Duodenal mucosa (tissue), 2 donors: ENCODE data around the gene TNFRSF19.

Source experiments
- H3K27ac ChIP-seq: one replicate; pipeline ENCODE4 v1.7.0; 2013; ENCODE audit warnings: low read depth, low read length
- H3K27me3 ChIP-seq, 2 donors: one replicate each; pipeline ENCODE4 v1.7.0; 2013; ENCODE audit warnings: low read length in 2 of 2, control low read depth in 1 of 2; ENCODE audit not compliant: insufficient read depth in 2 of 2, control insufficient read depth in 1 of 2
- H3K36me3 ChIP-seq, 2 donors: one replicate each; pipeline ENCODE4 v1.7.0; 2013; ENCODE audit warnings: low read length in 2 of 2, control low read depth in 1 of 2; ENCODE audit not compliant: insufficient read depth in 2 of 2, control insufficient read depth in 1 of 2
- H3K4me1 ChIP-seq, 2 donors: one replicate each; pipeline ENCODE4 v1.7.0; 2013; ENCODE audit warnings: low read length in 2 of 2, control low read depth in 1 of 2; ENCODE audit not compliant: insufficient read depth in 2 of 2, control insufficient read depth in 1 of 2
- H3K4me3 ChIP-seq, 2 donors: one replicate each; pipeline ENCODE4 v1.7.0; 2013; ENCODE audit warnings: low read length in 2 of 2, low read depth in 1 of 2
- H3K9ac ChIP-seq, 2 donors: one replicate each; pipeline ENCODE4 v1.7.0; 2013; ENCODE audit warnings: low read length in 2 of 2, low read depth in 1 of 2
- H3K9me3 ChIP-seq, 2 donors: one replicate each; pipeline ENCODE4 v1.7.0; 2013; ENCODE audit warnings: low read length in 2 of 2, control low read depth in 1 of 2; ENCODE audit not compliant: control insufficient read depth in 1 of 2

Gene TNFRSF19

DNA sequence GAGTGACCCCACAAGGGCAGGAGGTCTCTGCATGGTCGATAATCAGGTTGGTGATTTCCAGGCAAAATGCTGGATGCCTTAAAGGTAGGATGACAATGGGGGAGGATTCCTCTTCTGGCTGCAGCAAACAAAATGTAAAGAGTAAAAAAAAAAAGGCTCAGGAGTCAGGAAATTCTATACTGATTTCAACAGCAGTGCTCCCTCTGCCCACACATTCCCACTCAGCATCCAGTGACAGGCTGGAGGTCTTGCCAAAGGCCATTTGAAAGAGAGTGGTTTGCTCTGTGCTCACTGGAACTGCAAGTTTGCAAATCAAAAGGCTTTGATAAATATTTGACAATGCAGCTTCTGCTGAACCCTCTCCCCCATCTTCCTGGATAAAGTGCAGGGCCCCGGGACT, 135.4 kb downstream of the TNFRSF19 start:
- H3K27ac ChIP-seq: no peak overlapping the region
- H3K27me3 ChIP-seq: peaks cover 4 to 6% of the 10 kb centered on the region in 2 donors
- H3K9ac ChIP-seq: no peak overlapping the region
- no peak overlapping the region for H3K4me3 ChIP-seq
- H3K4me1 ChIP-seq: no peaks in the 10 kb centered on the region
- no peaks in the 10 kb centered on the region for H3K9me3 ChIP-seq
- no peaks in the 10 kb centered on the region for H3K36me3 ChIP-seq

DNA sequence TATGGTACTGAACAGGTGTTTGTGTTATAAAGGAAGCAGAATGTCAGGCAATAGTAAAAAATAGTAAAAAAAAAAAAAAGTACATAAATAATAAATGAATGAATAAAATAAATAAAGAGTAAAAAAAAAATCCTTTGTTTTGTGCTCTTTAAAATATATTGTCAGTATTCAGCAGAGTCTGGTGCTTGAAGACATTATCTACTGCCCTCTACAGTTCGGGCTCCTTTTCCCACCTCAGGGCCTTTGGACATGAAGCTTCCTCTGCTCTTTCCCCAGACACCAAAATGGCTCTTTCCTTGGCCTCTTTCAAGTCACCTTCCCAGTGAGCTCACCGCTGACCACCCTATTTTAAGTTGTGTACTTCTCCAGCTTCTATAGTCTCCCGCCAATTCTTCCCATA, 137.5 kb downstream of the TNFRSF19 start:
- Histone ChIP-seq H3K4me3 (no peak overlapping the region), H3K36me3 (no peaks in the 10 kb centered on the region), H3K27me3 (no peaks in the 10 kb centered on the region), H3K4me1 (no peaks in the 10 kb centered on the region), H3K27ac (no peak overlapping the region), H3K9ac (no peak overlapping the region), H3K9me3 (no peaks in the 10 kb centered on the region)

DNA sequence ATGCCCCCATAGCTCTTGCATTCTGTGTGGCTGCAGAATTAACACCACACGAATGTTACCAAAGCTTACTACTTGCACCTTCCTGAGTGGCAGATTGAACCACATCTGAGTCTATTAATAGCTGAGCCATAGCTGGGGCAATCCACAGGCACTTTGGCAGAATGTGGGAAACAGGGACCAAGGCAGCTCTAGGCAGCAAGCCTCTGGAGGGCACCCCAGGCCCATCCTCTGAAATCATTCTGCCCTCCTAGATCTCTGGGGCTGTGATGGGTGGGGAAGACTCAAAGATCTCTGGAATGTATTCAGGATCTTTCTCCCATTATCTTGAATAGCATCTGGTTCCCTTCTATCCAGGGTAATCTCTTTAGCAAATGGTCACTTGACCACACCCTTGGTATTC, 139.3 kb downstream of the TNFRSF19 start:
- Histone ChIP-seq H3K9me3 (no peaks in the 10 kb centered on the region), H3K4me1 (no peaks in the 10 kb centered on the region), H3K27ac (no peak overlapping the region), H3K4me3 (no peak overlapping the region), H3K36me3 (no peaks in the 10 kb centered on the region), H3K27me3 (no peaks in the 10 kb centered on the region), H3K9ac (no peak overlapping the region)

DNA sequence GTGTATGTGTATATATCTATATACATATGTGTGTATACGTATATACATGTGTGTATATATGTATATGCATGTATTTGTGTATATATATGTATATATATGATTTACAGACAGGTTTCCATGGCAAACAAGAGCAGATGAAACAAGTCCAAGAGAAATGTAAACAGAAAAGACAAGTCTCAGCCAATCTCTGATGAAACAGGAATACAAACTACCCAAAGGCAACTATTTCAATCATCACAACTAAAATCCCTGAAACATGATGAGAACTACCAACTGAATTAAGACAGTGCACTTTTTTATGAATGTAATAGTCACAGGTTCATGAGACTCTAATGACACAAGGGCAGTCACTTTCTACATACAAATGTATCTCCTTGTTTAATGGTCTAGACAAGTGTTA, 140.2 kb downstream of the TNFRSF19 start:
- Histone ChIP-seq H3K4me1 (no peaks in the 10 kb centered on the region), H3K27me3 (no peaks in the 10 kb centered on the region), H3K9ac (no peak overlapping the region), H3K27ac (no peak overlapping the region), H3K36me3 (no peaks in the 10 kb centered on the region), H3K9me3 (no peaks in the 10 kb centered on the region), H3K4me3 (no peak overlapping the region)

DNA sequence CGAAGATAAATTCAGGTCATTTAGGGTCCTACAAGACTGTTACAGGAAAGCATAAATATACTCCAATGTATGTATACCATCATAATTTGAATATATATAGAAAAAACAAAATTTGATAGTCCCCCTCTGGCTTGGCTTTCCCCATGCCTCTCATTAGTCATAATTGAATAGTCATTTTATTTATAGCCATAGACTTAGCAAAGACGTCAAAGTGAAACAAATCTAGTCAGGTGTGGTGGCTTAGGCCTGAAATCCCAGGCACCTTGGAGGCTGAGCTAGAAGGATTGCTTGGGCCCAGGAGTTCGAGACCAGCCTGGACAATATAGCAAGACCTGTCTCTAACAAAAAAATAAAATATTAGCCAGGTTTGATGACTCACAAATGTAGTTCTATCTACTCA, 141.1 kb downstream of the TNFRSF19 start:
- no peaks in the 10 kb centered on the region for H3K27me3 ChIP-seq
- no peaks in the 10 kb centered on the region for H3K4me1 ChIP-seq
- no peaks in the 10 kb centered on the region for H3K9me3 ChIP-seq
- H3K36me3 ChIP-seq: no peaks in the 10 kb centered on the region
- H3K4me3 ChIP-seq: no peak overlapping the region
- H3K9ac ChIP-seq: no peak overlapping the region
- no peak overlapping the region for H3K27ac ChIP-seq

DNA sequence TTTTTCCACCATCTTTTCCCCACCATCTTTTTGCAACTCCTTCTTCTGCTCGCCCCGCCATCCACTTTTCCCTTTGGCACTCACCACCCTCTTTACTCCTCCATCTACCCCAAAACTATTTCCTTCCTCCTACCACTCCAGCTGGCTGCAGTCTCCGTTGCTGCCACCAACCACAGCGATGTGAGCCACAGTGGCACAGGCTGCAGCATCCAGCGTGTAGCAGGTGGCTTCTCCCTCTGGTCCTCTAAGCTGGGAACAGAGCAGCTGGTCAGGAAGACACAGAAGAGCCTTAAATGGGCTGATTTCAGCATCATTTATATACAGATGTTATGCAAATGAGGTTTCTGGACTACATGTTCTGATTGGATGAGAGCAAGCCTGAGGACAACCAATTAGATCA, 144.5 kb downstream of the TNFRSF19 start:
- H3K36me3 ChIP-seq: no peaks in the 10 kb centered on the region
- no peaks in the 10 kb centered on the region for H3K9me3 ChIP-seq
- H3K27me3 ChIP-seq: no peaks in the 10 kb centered on the region
- no peak overlapping the region for H3K9ac ChIP-seq
- no peak overlapping the region for H3K27ac ChIP-seq
- no peaks in the 10 kb centered on the region for H3K4me1 ChIP-seq
- no peak overlapping the region for H3K4me3 ChIP-seq

DNA sequence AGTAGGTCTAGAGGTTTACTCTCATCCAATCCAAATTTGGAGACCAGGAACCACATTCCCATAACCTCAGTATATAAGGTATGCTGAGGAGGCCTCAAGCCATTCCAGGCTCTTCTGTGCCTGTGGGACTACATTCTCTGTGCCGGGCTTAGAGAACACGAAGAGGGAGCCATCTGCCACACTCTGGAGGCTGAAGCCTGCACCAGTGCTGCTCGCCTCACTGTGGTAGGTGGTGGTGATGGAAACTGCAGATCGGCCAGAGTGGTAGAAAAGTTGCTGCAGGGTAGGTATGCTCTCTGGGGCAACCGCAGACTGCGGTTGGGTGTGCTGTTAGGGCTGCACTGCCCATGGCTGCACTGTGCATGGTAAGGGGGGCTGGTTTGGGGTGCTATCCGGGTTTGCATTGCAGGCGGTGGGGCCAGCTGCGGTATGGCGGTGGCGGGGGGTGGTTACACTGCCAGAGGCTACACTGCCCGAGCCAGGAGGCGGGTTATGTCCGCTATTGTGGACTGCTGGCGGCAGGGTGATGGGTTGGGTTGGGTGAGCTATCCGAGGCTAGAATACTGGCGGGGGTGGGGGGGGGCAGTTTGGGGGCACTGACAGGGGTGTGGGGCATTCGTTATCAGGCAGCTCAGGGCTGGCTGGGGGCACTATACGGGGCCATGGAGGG, 145.0 kb downstream of the TNFRSF19 start:
- H3K9me3 ChIP-seq: no peaks in the 10 kb centered on the region
- no peak overlapping the region for H3K9ac ChIP-seq
- no peaks in the 10 kb centered on the region for H3K4me1 ChIP-seq
- no peaks in the 10 kb centered on the region for H3K27me3 ChIP-seq
- H3K36me3 ChIP-seq: no peaks in the 10 kb centered on the region
- no peak overlapping the region for H3K27ac ChIP-seq
- H3K4me3 ChIP-seq: no peak overlapping the region

DNA sequence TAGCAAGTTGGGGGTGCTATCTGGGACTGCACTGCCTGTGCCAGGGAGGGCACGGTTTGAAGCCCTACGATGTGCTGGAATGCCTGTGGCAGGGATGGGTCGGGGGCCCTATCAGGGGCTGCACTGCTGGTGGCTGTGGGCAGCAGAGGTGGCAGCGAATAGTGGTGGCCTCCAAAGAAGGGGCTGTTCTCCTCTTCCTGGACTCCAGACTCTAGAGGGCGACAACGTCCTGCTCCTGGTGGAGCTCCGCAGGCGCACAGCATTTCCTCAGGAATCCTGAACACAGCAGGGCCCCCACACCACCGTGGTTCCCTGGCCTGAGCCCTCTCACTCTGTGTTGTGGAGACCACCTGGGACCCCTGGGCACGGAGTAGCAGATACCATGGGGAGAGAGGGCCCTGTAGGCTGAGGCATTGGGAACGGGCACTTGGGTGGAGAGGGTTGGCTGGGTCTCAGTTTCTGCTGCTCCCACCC, 145.6 kb downstream of the TNFRSF19 start:
- no peak overlapping the region for H3K9ac ChIP-seq
- H3K4me1 ChIP-seq: no peaks in the 10 kb centered on the region
- H3K9me3 ChIP-seq: no peaks in the 10 kb centered on the region
- no peaks in the 10 kb centered on the region for H3K36me3 ChIP-seq
- H3K4me3 ChIP-seq: no peak overlapping the region
- H3K27ac ChIP-seq: no peak overlapping the region
- H3K27me3 ChIP-seq: no peaks in the 10 kb centered on the region

DNA sequence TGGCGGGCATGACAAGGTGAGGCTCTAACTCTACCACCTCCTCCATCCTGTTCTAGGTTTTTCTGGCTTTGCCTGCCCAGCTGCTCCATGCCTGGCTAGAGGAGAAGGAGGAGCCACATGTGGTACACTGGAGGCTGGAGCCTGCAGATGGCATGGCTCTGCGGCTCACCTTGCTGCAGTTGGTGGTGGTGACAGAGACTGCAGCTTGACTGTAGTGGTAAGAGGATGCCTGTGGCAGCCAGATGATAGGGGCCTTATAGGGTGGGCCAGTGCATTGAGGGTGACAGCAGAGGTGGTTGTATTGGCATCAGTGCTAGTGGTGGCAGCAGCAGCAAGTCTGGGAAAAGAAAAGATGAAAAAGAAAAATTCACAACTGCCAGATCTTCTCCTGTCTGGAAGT, 146.2 kb downstream of the TNFRSF19 start:
- Histone ChIP-seq H3K4me1 (no peaks in the 10 kb centered on the region), H3K27me3 (no peaks in the 10 kb centered on the region), H3K27ac (no peak overlapping the region), H3K9me3 (no peaks in the 10 kb centered on the region), H3K36me3 (no peaks in the 10 kb centered on the region), H3K9ac (no peak overlapping the region), H3K4me3 (no peak overlapping the region)

DNA sequence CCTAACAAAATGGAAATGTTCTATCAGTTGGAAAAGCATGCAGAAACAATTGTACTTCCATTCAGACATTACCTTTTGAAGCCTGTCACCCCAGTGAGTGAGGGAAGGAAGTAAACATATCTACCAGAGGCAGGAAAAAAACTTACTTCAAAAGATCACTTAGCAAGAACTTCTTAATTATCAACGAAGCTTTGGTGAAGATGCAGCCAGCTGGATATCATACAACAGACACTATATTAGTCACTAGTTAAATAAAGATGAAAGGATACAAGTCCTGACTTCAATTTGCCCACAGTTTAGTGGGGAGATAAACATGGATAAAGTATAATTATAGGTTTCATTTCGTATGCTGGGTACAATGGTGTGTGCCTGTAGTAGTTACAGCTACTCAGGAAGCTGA, 148.8 kb downstream of the TNFRSF19 start:
- H3K9ac ChIP-seq: no peak overlapping the region

More for the DNA sequence above, 148.8 kb downstream of the TNFRSF19 start:
- Histone ChIP-seq H3K9me3 (no peaks in the 10 kb centered on the region), H3K36me3 (no peaks in the 10 kb centered on the region), H3K4me1 (no peaks in the 10 kb centered on the region), H3K27me3 (no peaks in the 10 kb centered on the region), H3K27ac (no peak overlapping the region), H3K4me3 (no peak overlapping the region)
